Endothelial cell of umbilical vein (primary cell): ENCODE measurements around the gene GUK1.

Experiments used
- CTCF ChIP-seq, 2 donors: IDR thresholded peaks; 1 replicate in 1 of 2; 2 replicates in 1 of 2; pipeline ENCODE4 v1.5.1; 2011; ENCODE audit warnings: low read length in 2 of 2, mild to moderate bottlenecking in 2 of 2, moderate library complexity in 2 of 2, control low read depth in 1 of 2, inconsistent platforms in 1 of 2, low read depth in 1 of 2; ENCODE audit not compliant: insufficient read depth in 1 of 2; ENCODE audit errors: extremely low read depth in 1 of 2
- POLR2A ChIP-seq: IDR thresholded peaks from 2 replicates; pipeline ENCODE4 v1.6.1; 2012; ENCODE audit warnings: low read depth, mild to moderate bottlenecking, control low read depth, low read length
- POLR2AphosphoS5 ChIP-seq: IDR thresholded peaks from 2 replicates; pipeline ENCODE4 v1.6.1; 2012; ENCODE audit warnings: low read depth, mild to moderate bottlenecking, control low read depth, low read length, moderate library complexity; ENCODE audit not compliant: insufficient read depth

GRCh38 chr1:228145463-228146416, 5.7 kb downstream of the GUK1 start:
- TF ChIP-seq POLR2AphosphoS5 = no peak
- TF ChIP-seq CTCF (IDR thresholded peaks at IDR 0.05; ENCODE audit: extremely low read depth in 1 of 2, insufficient read depth in 1 of 2, low read depth in 1 of 2, low read length in 2 of 2) = no peak
- no peak for TF ChIP-seq POLR2A
